Activated T-cell treated with anti-CD3 and anti-CD28 coated beads, Interleukin-2, amount 50 U/mL, for 24 hours (primary cell): ENCODE results near the gene MAN1B1.
"Not testable (repeated sequence)": the region's sequence is repeated elsewhere in the genome, so short reads cannot be mapped to it uniquely, and the experiment has no call there.

Source experiments
- DNase-seq: peaks from one replicate; pipeline ENCODE4 v3.0.0-alpha.2; 2020
- H3K27ac Mint-ChIP-seq: 2 replicates; pipeline ENCODE4 v1.8.0; 2020; ENCODE audit warnings: mild to moderate bottlenecking, mixed read lengths
- H3K27me3 Mint-ChIP-seq: 2 replicates; pipeline ENCODE4 v1.8.0; 2020; ENCODE audit warnings: mixed read lengths
- H3K36me3 Mint-ChIP-seq: 2 replicates; pipeline ENCODE4 v1.8.0; 2020; ENCODE audit warnings: low read depth, mixed read lengths
- H3K4me1 Mint-ChIP-seq: 2 replicates; pipeline ENCODE4 v1.8.0; 2020; ENCODE audit warnings: low read depth, mixed read lengths
- H3K4me3 Mint-ChIP-seq: 2 replicates; pipeline ENCODE4 v1.8.0; 2020; ENCODE audit warnings: mild to moderate bottlenecking, moderate library complexity, mixed read lengths
- H3K9me3 Mint-ChIP-seq: 2 replicates; pipeline ENCODE4 v1.8.0; 2020; ENCODE audit warnings: mixed read lengths

Gene MAN1B1

GRCh38 chr9:137114613-137115393 lies 28.0 kb downstream of the MAN1B1 start, which contains the start of gene DPP7:
TSS of gene DPP7 (minus strand) at chr9:137114733. CDS start at chr9:137114713, 20 bp downstream.
- Mint-ChIP-seq H3K4me1 (peaks cover 15% of the 10 kb centered on the region), H3K27me3 (no peaks in the 10 kb centered on the region), H3K4me3 (peak within 1 kb of the TSS; percentile 81), H3K9me3 (no peaks in the 10 kb centered on the region), H3K27ac (peak within 1 kb of the TSS; percentile 87), H3K36me3 (peaks cover 28% of the 10 kb centered on the region)
- DNase-seq, result peak; percentile 89

GRCh38 chr9:137115394-137116026 lies 28.7 kb downstream of the MAN1B1 start:
- DNase-seq, result no peak
- Mint-ChIP-seq H3K27me3 (no peaks in the 10 kb centered on the region), H3K27ac (peak overlapping the region; percentile 14), H3K4me1 (peaks cover 15% of the 10 kb centered on the region), H3K36me3 (peaks cover 22% of the 10 kb centered on the region), H3K4me3 (peak overlapping the region; percentile 67), H3K9me3 (no peaks in the 10 kb centered on the region)

GRCh38 chr9:137116027-137116507 lies 29.3 kb downstream of the MAN1B1 start:
- Mint-ChIP-seq H3K4me3 (no peak overlapping the region), H3K36me3 (peaks cover 18% of the 10 kb centered on the region), H3K27me3 (no peaks in the 10 kb centered on the region), H3K4me1 (peaks cover 15% of the 10 kb centered on the region), H3K27ac (no peak overlapping the region), H3K9me3 (no peaks in the 10 kb centered on the region)
- no peak for DNase-seq

- peaks cover 17% of the 10 kb centered on the region for H3K4me1 Mint-ChIP-seq
- no peak overlapping the region for H3K27ac Mint-ChIP-seq
- no peak for DNase-seq
- no peaks in the 10 kb centered on the region for H3K27me3 Mint-ChIP-seq
- no peaks in the 10 kb centered on the region for H3K9me3 Mint-ChIP-seq
- no peak overlapping the region for H3K4me3 Mint-ChIP-seq
- peaks cover 13% of the 10 kb centered on the region for H3K36me3 Mint-ChIP-seq
Observed at GRCh38 chr9:137116728-137117127, 29.9 kb downstream of the MAN1B1 start.

- Mint-ChIP-seq H3K36me3 (peaks cover 9% of the 10 kb centered on the region), H3K4me3 (no peak overlapping the region), H3K27ac (no peak overlapping the region), H3K9me3 (no peaks in the 10 kb centered on the region), H3K27me3 (no peaks in the 10 kb centered on the region), H3K4me1 (peaks cover 22% of the 10 kb centered on the region)
- DNase-seq, result no peak
Observed at GRCh38 chr9:137117269-137117731, 30.5 kb downstream of the MAN1B1 start.

- H3K36me3 Mint-ChIP-seq, H3K9me3 Mint-ChIP-seq, DNase-seq, H3K27ac Mint-ChIP-seq, H3K27me3 Mint-ChIP-seq, H3K4me3 Mint-ChIP-seq: not testable (repeated sequence)
- peaks cover 18% of the 10 kb centered on the region for H3K4me1 Mint-ChIP-seq
Observed at GRCh38 chr9:137118092-137118603, 31.4 kb downstream of the MAN1B1 start.

GRCh38 chr9:137121927-137122795 lies 35.4 kb downstream of the MAN1B1 start:
- H3K4me3 Mint-ChIP-seq, result not testable (repeated sequence)

GRCh38 chr9:137122796-137123467 lies 36.1 kb downstream of the MAN1B1 start:
- H3K4me3 Mint-ChIP-seq, H3K9me3 Mint-ChIP-seq: not testable (repeated sequence)
- peaks cover 31% of the 10 kb centered on the region for H3K4me1 Mint-ChIP-seq

More at GRCh38 chr9:137121927-137122795, 35.4 kb downstream of the MAN1B1 start:
- not testable (repeated sequence) for H3K27ac Mint-ChIP-seq, H3K36me3 Mint-ChIP-seq, H3K27me3 Mint-ChIP-seq, H3K9me3 Mint-ChIP-seq, DNase-seq
- peaks cover 24% of the 10 kb centered on the region for H3K4me1 Mint-ChIP-seq

GRCh38 chr9:137123468-137123837 lies 36.7 kb downstream of the MAN1B1 start:
- Mint-ChIP-seq H3K36me3 (peaks cover 13% of the 10 kb centered on the region), H3K4me1 (peaks cover 36% of the 10 kb centered on the region), H3K27me3 (no peaks in the 10 kb centered on the region), H3K4me3 (no peak overlapping the region), H3K9me3 (no peaks in the 10 kb centered on the region), H3K27ac (no peak overlapping the region)
- no peak for DNase-seq

More at GRCh38 chr9:137122796-137123467, 36.1 kb downstream of the MAN1B1 start:
- not testable (repeated sequence) for H3K27me3 Mint-ChIP-seq, DNase-seq, H3K36me3 Mint-ChIP-seq, H3K27ac Mint-ChIP-seq

GRCh38 chr9:137123952-137124462 lies 37.2 kb downstream of the MAN1B1 start:
- H3K9me3 Mint-ChIP-seq, H3K27me3 Mint-ChIP-seq, DNase-seq, H3K4me3 Mint-ChIP-seq, H3K27ac Mint-ChIP-seq: not testable (repeated sequence)
- H3K4me1 Mint-ChIP-seq, result peaks cover 38% of the 10 kb centered on the region
- peaks cover 19% of the 10 kb centered on the region for H3K36me3 Mint-ChIP-seq

GRCh38 chr9:137126786-137127185 lies 40.0 kb downstream of the MAN1B1 start:
- H3K4me1 Mint-ChIP-seq, result peaks cover 34% of the 10 kb centered on the region
- DNase-seq, result no peak
- no peaks in the 10 kb centered on the region for H3K27me3 Mint-ChIP-seq
- no peaks in the 10 kb centered on the region for H3K9me3 Mint-ChIP-seq
- peaks cover 20% of the 10 kb centered on the region for H3K36me3 Mint-ChIP-seq
- H3K4me3 Mint-ChIP-seq, result peak overlapping the region; percentile 87
- peak overlapping the region; percentile 91 for H3K27ac Mint-ChIP-seq

GRCh38 chr9:137127301-137128157 lies 40.7 kb downstream of the MAN1B1 start:
- peak overlapping the region; percentile 87 for H3K4me3 Mint-ChIP-seq
- peaks cover 30% of the 10 kb centered on the region for H3K4me1 Mint-ChIP-seq
- H3K36me3 Mint-ChIP-seq, result peaks cover 20% of the 10 kb centered on the region
- peak overlapping the region; percentile 91 for H3K27ac Mint-ChIP-seq
- no peaks in the 10 kb centered on the region for H3K9me3 Mint-ChIP-seq
- DNase-seq, result no peak
- H3K27me3 Mint-ChIP-seq, result no peaks in the 10 kb centered on the region
